LHCN-M2 (cell line): ENCODE measurements around the gene HMGB4. TPM values are rescaled to one million over a fixed set of nuclear protein-coding genes. Genes with fewer than 3 reads are reported as not detected.

ENCODE experiments used
- DNase-seq: peaks from one replicate; pipeline ENCODE4 v3.0.0-alpha.2; 2012; ENCODE audit warnings: low read depth
- total RNA-seq: library from RNA; depleted of rRNA; stranded (reverse); fragments of >200 nt; gene quantifications from 2 replicates; pipeline ENCODE4 v1.2.3, GENCODE V29; 2014

Gene HMGB4
- total RNA-seq, 1 experiment from 2014 or later: not detected

DNA sequence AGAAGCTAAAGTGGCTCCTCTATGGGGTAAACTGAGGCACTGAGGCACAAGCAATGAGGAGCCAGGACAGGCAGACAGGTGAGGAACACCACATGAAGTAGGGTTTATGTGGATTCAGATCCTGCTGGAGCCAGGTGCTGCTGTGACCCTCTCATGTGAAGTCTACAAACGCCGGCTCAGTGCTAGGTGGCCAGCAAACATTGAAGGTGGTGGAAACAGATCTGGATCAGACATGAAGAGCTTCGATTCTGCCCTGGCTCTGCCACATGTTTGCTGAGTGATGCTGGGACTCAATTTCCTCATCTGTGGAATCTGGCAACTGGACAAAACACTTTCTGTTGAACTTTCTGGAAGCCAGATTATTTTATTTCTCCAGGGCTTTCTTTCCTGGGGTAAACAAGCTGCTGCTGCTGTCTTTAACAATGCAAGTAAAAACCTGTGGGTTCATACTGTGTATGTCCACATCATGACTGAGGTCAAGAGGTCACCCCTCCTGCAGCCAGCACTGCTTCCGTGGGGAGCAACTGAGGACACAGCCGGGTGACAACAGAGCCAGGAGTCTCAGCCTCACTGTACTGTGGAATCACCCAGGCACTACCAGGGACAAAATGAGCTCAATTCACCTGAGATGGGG is 33.3 kb downstream of the HMGB4 start:
- no peak for DNase-seq

DNA sequence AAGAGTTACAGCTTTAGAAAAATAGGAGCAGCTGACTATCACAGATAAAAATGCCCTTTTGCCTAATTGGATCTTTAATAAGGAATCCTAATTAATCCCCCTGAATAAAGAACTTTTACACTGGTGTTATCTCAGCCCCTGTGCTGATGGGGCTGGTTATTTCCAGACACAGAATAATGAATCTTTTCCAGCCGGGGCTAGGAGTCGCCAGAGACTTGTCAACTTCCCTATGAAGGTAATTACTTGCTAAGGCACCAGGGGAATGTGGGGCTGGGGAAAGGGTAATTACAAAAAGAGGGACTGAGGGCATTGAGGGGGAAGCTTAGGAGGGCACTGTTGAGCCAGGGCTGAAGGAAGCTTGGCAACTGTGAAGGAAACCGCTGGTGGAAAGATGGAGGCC is 34.5 kb downstream of the HMGB4 start:
- DNase-seq: no peak

DNA sequence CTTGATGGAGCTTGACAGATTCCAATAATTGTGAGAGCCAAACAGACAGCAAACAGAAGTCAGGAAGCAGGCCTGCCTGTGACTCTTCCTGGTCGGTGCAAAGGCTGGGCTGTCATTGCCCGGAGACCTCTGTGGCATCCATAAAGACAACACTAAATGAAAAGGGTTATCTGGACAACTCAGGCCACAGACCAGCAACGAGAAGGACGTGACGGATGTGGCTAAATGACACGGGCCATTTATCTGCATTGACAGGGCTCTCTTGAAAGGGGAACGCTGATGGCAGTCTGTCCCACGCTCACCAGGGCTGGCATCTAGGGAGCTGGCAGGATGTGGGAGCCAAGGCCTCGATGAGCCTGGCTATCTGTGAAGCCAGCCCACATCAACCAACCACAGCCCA is 35.0 kb downstream of the HMGB4 start:
- DNase-seq: no peak

DNA sequence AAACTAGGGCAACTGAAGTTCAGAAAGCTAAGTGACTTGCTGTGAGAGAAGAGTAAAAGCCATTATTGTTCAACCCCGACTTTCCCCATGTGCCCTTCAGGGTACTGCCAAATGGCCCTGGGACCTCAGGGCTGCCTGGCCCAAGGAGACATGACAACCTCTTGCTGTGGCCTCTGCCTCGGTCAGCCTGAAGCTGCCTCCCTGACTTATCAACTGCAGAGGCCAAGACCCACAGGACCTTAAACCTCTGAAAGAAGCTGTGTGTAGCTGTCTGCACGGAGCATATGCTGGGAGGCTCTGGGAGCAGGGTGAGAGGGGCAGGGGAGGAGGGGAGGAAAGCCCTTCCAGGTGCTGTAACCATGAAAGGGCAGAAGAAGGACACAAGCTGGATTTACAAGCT is 35.9 kb downstream of the HMGB4 start:
- no peak for DNase-seq

DNA sequence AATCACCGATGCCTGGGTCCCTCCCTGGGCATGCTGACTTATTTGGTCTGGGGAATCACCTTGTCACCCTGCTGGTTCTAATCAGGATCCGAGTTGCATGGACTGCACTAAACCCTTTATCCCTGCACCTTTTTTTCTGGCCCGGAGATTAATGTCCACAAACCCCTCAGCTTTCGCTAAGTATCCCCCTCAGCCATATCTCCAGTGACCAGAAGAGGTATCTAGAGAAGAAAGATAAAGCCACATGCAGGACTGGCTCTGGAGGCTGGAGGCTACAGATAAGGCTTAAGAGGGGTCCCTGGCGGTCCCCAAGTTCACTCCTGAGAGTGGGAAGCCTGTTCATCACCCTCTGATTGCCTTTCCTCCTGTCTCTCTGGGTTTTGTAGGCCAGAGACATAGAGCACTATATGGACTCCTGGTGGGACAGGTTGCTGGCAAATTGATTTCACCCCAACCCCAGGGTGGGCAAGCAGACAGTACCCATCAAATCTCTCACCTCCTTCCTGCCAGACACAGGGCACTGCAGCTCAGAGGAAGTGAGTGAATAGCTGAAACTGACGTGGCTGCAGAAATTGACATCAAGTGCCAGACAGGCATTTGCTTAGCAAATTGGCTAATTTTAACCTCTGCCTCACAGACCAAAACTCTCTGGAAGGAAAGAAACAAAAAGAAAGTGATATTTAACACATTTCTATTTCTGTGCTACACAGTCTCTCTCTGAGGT is 38.8 kb downstream of the HMGB4 start:
- DNase-seq: no peak

DNA sequence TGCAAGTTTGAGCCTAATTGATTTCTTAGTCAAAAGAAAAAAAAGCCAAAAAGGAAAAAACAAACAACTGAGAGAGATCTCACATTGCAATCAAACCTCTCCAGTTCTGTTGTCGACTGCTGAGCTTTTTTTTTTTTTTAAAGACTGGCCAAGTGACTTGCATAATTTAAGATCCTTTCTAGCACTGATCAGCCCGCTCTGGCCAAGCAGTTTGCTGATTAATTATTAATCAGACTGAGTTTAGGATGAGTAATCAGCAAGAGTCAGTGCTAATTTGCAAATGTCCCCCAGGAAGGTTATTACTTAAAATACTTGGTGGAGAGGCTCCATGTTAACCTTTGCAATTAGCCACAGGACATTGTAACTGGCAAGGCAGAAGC is 39.3 kb downstream of the HMGB4 start:
- no peak for DNase-seq

GRCh38 chr1:33905241-33905640 is 41.4 kb downstream of the HMGB4 start:
- DNase-seq: no peak

- DNase-seq: no peak
These were observed 42.3 kb downstream of the HMGB4 start for GRCh38 chr1:33906156-33906555.

DNA sequence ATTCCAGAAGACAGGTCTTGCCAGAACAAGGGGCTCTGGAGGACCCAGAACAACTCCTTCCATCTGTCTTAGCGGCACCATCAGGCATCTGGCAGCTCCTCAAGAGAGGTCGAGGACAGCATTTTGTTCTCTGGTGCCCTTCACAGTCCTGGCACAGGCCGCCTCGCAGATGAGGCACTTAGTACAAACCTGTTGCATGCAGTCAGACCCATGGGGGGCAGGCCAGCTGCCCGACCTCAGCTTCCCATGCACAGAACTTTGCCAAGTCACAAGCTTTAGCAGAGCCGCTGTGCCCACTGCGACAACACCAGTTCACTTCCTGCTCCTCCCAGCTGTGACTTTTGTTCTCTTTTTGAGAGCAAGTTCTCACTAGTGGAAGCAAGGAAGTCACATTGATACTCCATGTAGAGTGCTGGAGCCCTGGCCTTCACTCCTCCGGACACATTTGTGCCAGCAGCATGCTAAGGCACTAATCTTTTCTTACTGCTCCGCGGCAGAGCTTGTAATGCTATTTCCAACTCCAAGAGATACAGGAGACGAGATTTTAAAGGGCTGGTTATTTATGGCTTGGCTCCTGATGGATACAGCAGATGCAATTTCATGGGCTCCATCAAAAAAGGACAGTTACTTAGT is 44.6 kb downstream of the HMGB4 start:
- no peak for DNase-seq
